Rectal smooth muscle tissue (tissue), 1 donor: ENCODE measurements around the gene CDKL5.

Experiments
- H3K27ac ChIP-seq: one replicate; pipeline ENCODE4 v1.7.0; 2013; ENCODE audit warnings: low read depth, low read length, inconsistent platforms
- H3K27me3 ChIP-seq: one replicate; pipeline ENCODE4 v1.7.0; 2013; ENCODE audit warnings: low read length; ENCODE audit not compliant: control insufficient read depth, insufficient read depth
- H3K36me3 ChIP-seq: one replicate; pipeline ENCODE4 v1.7.0; 2013; ENCODE audit warnings: low read length; ENCODE audit not compliant: control insufficient read depth, insufficient read depth
- H3K4me1 ChIP-seq: one replicate; pipeline ENCODE4 v1.7.0; 2013; ENCODE audit warnings: low read length; ENCODE audit not compliant: control insufficient read depth, insufficient read depth
- H3K4me3 ChIP-seq: one replicate; pipeline ENCODE4 v1.7.0; 2013; ENCODE audit warnings: low read length
- H3K9ac ChIP-seq: one replicate; pipeline ENCODE4 v1.7.0; 2013; ENCODE audit warnings: low read length

CDKL5 gene

DNA sequence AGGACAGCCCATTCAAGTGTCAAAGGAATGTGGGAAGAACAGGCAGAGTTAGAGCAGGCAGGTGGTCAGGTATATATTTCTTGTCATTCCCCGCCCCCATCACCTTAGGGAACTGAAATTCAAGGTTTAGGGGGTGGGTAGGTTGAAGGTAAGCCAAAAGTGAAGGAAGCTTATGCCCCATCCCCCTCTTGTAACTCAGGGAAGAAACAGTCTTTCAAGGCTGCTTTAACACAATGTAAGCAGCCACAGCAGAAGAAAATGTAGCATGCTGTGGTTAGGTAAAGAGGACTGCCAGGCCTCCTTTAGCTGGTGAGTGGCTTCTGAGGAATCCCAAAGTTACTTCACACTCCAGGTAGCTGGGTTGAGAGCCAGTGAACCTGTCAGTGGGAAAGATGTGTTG is 124.2 kb downstream of the CDKL5 start:
- Histone ChIP-seq H3K4me1 (no peaks in the 10 kb centered on the region), H3K36me3 (no peaks in the 10 kb centered on the region), H3K27ac (no peak overlapping the region), H3K27me3 (no peaks in the 10 kb centered on the region), H3K9ac (no peak overlapping the region), H3K4me3 (no peak overlapping the region)

DNA sequence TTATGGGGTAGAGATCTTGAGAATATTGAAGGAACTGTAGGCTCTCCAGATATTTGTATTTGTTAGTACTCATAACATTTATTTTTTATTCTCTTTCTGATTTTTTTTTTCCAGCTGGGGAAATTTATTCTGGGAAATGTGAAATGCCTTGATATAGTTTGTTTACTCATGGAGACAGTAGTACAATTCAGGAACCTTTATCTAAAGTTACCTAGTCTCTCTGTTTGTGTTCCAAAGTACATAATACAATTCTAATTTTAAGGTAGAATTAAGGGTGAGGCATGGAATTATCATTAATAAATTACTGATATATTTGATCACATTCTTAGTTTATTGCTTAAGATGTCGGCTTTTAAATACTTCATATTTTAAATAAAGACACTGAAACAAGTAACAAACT is 132.5 kb downstream of the CDKL5 start:
- Histone ChIP-seq H3K27ac (no peak overlapping the region), H3K36me3 (no peaks in the 10 kb centered on the region), H3K27me3 (no peaks in the 10 kb centered on the region), H3K4me1 (no peaks in the 10 kb centered on the region), H3K4me3 (no peak overlapping the region), H3K9ac (no peak overlapping the region)

DNA sequence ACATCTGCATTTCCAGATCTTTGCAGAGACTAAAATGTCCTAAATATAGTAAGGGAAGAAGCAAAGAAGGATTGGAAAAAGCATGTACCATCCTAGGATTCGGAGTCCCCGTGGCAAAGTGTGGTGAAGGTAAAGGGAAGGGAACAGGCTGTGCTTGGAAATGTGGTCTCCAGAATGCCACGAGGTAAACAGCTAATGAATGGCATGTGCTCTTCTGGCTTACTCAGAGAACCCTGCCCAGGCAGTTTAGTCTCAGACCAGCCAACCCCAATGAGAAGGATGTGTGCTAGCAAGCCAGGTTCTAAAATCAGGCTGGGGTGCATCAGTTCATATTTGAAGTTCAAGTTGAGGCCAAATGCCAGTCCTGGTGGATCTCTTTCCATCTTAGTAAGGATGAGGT is 133.4 kb downstream of the CDKL5 start:
- no peak overlapping the region for H3K27ac ChIP-seq
- H3K4me3 ChIP-seq: no peak overlapping the region
- no peaks in the 10 kb centered on the region for H3K27me3 ChIP-seq
- no peaks in the 10 kb centered on the region for H3K36me3 ChIP-seq
- no peak overlapping the region for H3K9ac ChIP-seq
- H3K4me1 ChIP-seq: no peaks in the 10 kb centered on the region

DNA sequence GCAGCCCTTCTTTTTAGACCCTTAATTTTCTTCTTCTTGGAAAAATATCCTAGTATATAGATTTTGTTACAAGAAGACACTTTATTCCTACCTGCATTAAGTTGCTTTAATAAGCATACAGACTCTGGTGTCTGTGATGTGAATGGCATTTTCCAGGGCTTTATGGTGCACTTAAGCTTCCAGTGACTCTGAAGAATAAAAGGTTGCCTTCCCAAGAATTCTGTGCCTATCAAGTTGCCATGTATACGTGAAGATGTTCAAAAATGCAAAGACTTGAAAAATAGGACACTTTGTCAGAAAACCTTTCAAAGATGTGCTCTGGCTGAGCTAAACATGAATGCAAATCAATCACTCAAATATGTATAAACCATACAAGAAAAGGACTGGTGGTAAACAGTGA is 135.6 kb downstream of the CDKL5 start:
- Histone ChIP-seq H3K4me3 (no peak overlapping the region), H3K9ac (no peak overlapping the region), H3K4me1 (no peaks in the 10 kb centered on the region), H3K27me3 (no peaks in the 10 kb centered on the region), H3K36me3 (no peaks in the 10 kb centered on the region), H3K27ac (no peak overlapping the region)

DNA sequence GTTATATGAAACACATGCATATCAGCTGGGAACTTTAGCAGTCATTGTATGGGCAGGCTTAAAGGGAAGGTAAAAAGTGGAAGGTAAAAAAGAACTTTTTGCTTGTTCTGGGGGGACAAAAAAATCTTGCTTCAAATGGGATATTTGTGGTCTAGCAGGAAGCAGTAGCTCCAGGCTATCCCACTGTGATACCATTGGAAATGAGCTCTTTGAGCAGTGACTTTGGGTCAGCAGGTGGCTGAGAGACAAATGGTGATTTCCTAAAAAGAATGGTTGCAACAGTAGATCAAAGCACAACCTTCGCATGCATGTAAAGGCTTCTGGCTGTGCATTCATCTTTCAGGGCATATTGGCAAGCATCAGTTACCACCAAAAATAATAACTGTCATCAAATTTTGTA is 140.3 kb downstream of the CDKL5 start:
- H3K4me1 ChIP-seq: no peaks in the 10 kb centered on the region
- no peaks in the 10 kb centered on the region for H3K36me3 ChIP-seq
- H3K9ac ChIP-seq: no peak overlapping the region
- H3K4me3 ChIP-seq: no peak overlapping the region
- H3K27me3 ChIP-seq: no peaks in the 10 kb centered on the region
- H3K27ac ChIP-seq: no peak overlapping the region

DNA sequence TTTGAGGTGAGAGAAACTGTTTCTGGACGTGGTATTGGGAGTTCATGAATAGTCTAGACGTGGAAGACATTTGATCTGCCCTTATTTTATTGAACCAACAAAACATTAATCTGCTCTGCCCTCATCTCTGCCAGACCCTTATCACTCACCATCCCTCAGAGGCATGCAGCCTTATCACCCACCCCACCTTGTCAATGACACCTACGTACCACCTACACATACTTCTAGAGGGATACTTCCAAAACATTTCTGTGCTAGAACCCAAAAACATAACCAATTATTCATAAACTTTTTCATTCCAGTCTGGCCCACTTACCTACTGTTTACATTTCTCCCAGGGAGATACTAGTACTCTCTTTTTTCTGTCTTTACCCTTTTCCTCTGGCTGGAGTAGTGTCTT is 141.3 kb downstream of the CDKL5 start:
- Histone ChIP-seq H3K36me3 (no peaks in the 10 kb centered on the region), H3K27me3 (no peaks in the 10 kb centered on the region), H3K4me3 (no peak overlapping the region), H3K9ac (no peak overlapping the region), H3K27ac (no peak overlapping the region), H3K4me1 (no peaks in the 10 kb centered on the region)

DNA sequence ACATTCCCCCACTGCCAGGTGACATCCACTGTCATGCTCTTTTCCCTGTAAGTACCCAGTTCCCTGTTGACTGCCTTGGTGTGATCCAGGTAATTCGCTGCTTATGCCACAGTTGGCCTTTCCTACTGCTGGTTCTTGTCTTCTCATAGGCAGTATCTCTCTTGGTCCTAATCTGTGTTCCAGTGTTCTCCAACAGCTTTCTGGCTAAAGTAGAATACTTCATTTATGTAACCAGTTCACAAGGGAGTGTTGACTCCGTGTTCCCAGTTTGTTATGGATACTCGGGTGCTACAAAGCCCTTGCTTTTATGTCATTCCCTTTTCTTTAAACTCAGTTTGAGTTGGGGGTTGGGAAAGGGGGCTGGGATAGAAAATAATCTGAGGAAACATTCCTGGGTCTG is 148.1 kb downstream of the CDKL5 start:
- Histone ChIP-seq H3K4me1 (no peaks in the 10 kb centered on the region), H3K36me3 (no peaks in the 10 kb centered on the region), H3K27ac (no peak overlapping the region), H3K9ac (no peak overlapping the region), H3K27me3 (no peaks in the 10 kb centered on the region), H3K4me3 (no peak overlapping the region)

DNA sequence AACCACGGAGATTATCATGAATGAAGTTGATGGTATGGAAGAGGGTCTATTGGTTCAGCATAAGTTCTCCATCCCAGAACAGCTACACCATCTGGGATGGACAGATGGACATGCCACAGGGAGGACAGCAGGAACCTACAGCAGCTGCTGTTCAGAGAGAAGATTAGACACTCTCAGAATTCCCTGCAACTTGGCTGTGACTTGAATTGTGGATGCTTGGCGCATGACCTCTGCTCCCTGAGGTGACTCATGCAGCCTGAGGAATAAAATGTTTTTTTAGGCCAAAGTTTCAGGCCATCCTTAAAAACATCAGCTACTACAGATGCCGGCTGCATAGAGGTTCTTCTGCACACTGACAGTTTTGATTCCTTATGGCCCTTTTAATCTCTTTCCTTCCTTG is 149.2 kb downstream of the CDKL5 start:
- H3K27me3 ChIP-seq: no peaks in the 10 kb centered on the region
- H3K27ac ChIP-seq: no peak overlapping the region
- H3K9ac ChIP-seq: no peak overlapping the region
- no peak overlapping the region for H3K4me3 ChIP-seq
- H3K4me1 ChIP-seq: no peaks in the 10 kb centered on the region
- H3K36me3 ChIP-seq: no peaks in the 10 kb centered on the region

DNA sequence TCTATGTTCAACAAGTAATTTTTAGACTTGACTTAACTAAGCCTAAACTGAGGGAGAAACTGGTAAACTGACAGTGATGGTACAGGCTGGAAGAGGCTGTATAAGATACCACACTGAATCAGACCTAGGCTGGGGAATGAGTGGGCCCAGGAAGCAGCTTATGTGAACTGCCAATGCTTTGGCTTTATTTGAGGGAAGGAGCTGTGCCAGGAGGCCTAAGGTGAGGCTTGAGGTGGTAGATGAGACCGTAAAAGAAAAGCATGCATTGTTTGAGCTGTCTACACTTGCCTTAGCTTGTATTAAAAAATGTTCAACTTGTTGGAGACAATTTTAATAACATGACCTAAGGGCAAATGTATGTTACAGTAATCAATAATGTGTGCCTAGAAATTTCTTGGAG is 150.3 kb downstream of the CDKL5 start:
- Histone ChIP-seq H3K27me3 (no peaks in the 10 kb centered on the region), H3K36me3 (no peaks in the 10 kb centered on the region), H3K9ac (no peak overlapping the region), H3K27ac (no peak overlapping the region), H3K4me1 (no peaks in the 10 kb centered on the region), H3K4me3 (no peak overlapping the region)

DNA sequence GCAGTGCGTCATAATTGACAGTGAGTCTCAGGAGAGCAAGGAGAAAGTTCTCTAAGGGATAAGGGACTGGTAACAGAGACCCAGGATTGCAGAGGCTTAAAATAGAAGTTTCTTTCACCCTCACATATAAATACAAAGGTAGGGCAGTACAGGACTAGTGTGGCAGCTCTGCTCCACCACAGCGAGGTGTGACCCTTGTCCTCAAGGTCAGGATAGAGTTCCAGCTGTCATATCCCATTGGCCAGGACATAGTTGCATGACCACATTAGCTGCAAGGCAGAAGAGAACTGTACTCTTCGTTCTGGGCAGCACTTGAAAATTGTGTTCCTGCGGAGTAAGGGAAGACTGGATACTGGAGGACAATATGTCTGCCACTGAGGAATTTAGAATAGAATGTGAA is 152.0 kb downstream of the CDKL5 start:
- no peak overlapping the region for H3K4me3 ChIP-seq
- H3K9ac ChIP-seq: no peak overlapping the region
- no peak overlapping the region for H3K27ac ChIP-seq
- no peaks in the 10 kb centered on the region for H3K27me3 ChIP-seq
- no peaks in the 10 kb centered on the region for H3K4me1 ChIP-seq
- H3K36me3 ChIP-seq: no peaks in the 10 kb centered on the region

DNA sequence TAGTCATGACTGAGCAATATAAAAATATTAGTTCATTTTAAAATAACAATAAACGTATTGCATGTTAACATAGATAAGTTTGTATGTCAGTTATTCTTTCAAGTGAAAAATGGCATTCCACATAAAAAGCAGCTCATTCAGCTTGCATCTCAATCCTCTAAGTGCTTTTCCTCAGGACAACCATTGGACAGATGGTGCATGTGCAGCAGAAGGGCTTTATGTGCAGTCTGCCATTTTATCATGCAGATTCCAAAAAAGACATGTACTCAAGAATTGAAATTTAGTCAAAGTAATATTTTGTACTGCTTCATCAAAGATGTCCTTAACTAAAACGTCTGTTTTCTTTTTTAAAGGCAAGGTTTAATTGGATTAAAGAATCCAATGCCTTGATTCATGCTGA is 153.1 kb downstream of the CDKL5 start:
- Histone ChIP-seq H3K27ac (no peak overlapping the region), H3K9ac (no peak overlapping the region), H3K4me1 (no peaks in the 10 kb centered on the region), H3K36me3 (no peaks in the 10 kb centered on the region), H3K4me3 (no peak overlapping the region), H3K27me3 (no peaks in the 10 kb centered on the region)

DNA sequence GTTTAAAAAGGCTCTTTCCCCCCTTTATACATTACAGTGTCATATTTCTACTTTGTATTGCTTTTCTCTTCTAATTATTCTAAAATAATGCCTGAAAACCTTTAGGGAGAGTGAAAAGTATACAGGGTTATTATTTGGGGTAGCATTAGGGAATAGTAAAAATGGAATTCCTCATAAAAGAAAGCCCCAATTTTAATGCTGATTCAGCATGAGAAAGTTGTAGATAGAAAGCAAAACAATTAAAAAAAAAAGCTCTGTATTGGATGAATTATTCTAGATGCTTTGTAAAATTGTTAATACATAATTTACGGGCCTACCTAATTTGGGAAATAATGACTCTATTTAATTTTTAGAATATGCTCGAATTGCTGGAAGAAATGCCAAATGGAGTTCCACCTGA is 154.1 kb downstream of the CDKL5 start:
- Histone ChIP-seq H3K27me3 (no peaks in the 10 kb centered on the region), H3K9ac (no peak overlapping the region), H3K4me3 (no peak overlapping the region), H3K36me3 (no peaks in the 10 kb centered on the region), H3K4me1 (no peaks in the 10 kb centered on the region), H3K27ac (no peak overlapping the region)

DNA sequence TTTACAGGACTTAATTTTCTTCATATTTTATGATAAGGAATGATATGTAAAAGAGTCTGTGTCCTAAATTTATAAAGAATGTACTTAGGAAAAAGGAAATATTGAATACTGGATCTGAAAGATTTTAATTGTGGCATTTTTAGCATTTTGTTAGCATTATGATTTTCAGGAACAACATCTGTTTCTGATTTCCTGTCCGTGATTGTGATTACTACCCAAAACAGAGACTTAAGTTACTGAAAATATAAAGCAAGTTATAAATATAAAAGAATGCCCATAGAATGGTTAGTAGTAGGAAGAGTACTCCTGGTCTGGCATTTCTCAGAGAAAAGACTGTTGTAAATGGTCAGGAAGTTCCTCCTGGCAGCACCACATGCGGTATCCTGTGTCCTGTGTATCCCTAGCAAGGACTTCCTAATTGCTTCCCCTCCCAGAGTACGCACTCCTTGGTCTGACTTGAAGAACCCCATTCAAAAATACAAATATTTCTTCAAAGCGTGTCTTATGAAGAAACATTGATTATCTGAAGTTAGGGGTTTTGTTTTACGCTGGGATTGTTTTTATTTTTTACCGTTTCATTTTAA is 157.6 kb downstream of the CDKL5 start:
- H3K4me1 ChIP-seq: no peaks in the 10 kb centered on the region
- H3K27me3 ChIP-seq: no peaks in the 10 kb centered on the region
- no peak overlapping the region for H3K4me3 ChIP-seq
- no peak overlapping the region for H3K9ac ChIP-seq
- H3K27ac ChIP-seq: no peak overlapping the region
- H3K36me3 ChIP-seq: no peaks in the 10 kb centered on the region
